ENCODE data around the gene ADAMTSL2. TPM values are rescaled to one million over a fixed set of nuclear protein-coding genes. Genes with fewer than 3 reads are reported as not detected.
A peak's percentile ranks its signal among the peaks of the same experiment; 100 is the strongest.

The ADAMTSL2 gene
- total RNA-seq, 2 donors from 2014 or later = 4.9 to 27.7 TPM

DNA sequence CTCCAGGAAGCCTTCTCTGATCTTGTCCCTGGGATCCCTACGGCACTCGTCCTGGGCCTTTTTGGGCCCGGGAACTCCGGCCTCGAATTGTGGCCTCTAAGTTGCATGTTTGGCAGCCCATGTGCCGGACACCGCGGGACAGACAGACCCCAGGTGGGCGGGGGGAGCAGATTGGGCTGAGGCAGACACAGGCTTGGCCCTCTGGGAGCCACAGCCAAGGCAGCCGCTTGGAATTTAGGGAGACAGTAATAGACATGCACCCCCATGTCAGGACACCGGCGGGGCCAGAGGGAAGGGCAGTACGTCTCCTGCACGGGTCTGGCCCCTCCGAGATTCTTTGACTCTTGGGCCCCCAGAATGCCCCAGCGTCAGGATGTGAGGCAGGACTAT lies 36.2 kb downstream of the ADAMTSL2 start:
- H3K4me1 ChIP-seq = peaks cover 0 to 22% of the 10 kb centered on the region in 2 donors
- TF ChIP-seq, protein P1, sequence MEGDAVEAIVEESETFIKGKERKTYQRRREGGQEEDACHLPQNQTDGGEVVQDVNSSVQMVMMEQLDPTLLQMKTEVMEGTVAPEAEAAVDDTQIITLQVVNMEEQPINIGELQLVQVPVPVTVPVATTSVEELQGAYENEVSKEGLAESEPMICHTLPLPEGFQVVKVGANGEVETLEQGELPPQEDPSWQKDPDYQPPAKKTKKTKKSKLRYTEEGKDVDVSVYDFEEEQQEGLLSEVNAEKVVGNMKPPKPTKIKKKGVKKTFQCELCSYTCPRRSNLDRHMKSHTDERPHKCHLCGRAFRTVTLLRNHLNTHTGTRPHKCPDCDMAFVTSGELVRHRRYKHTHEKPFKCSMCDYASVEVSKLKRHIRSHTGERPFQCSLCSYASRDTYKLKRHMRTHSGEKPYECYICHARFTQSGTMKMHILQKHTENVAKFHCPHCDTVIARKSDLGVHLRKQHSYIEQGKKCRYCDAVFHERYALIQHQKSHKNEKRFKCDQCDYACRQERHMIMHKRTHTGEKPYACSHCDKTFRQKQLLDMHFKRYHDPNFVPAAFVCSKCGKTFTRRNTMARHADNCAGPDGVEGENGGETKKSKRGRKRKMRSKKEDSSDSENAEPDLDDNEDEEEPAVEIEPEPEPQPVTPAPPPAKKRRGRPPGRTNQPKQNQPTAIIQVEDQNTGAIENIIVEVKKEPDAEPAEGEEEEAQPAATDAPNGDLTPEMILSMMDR (IDR thresholded peaks at IDR 0.05) = no peak
- H3K9me3 ChIP-seq = no peaks in the 10 kb centered on the region
- H3K4me3 ChIP-seq = no peak overlapping the region
- no peaks in the 10 kb centered on the region for H3K27me3 ChIP-seq
- no peak for DNase-seq (ENCODE audit: low spot score)
- no peak overlapping the region for H3K27ac ChIP-seq
- peaks cover 10% of the 10 kb centered on the region for H3K36me3 ChIP-seq

- peaks cover 0 to 26% of the 10 kb centered on the region in 2 donors for H3K4me1 ChIP-seq
- no peaks in the 10 kb centered on the region for H3K9me3 ChIP-seq
- H3K36me3 ChIP-seq = peaks cover 10% of the 10 kb centered on the region
- no peak for DNase-seq (ENCODE audit: low spot score)
- TF ChIP-seq, protein P1 (IDR thresholded peaks at IDR 0.05) = no peak
- no peak overlapping the region for H3K27ac ChIP-seq
- no peaks in the 10 kb centered on the region for H3K27me3 ChIP-seq
- H3K4me3 ChIP-seq = no peak overlapping the region
Measured at GRCh38 chr9:133571391-133571890, 36.9 kb downstream of the ADAMTSL2 start.

DNA sequence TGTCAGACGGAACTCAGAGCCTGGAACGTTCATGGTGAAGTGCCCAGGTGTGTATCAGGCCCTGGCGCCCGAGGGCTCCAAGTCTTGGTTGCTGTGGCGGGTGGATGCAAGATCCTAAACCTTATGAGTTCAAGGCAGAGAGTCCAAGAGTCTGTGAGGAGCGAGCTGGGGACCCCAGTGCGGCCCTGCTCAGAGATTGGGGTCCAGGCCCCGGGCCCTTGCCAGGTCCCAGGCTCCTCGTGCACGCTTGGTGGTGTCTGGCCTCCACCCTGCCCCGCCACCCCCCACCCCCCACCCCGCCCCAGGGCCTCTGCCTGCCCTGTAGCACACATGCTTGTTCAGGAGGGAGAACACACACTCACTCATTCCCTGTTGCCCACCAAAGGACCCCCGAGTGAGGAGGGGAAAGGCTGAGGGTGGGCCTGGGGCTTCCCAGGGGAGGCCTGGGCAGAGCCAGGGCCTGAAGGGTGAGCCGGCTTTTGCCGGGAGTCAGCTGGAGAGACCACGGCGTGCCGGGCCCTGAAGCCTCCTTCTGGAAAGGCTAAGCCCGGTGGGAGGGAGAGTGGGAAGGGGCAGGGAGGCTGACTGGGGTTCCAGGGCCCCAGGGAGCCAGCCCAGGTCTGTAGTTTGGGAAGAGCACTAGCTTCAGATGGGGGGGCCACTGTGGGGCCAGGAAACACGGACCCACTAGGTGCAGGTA lies 37.5 kb downstream of the ADAMTSL2 start:
- Histone ChIP-seq H3K9me3 (no peaks in the 10 kb centered on the region), H3K4me3 (no peak overlapping the region), H3K27ac (peak overlapping the region in 1 of 2 donors; percentile 61), H3K36me3 (peaks cover 10% of the 10 kb centered on the region), H3K4me1 (peaks cover 0 to 32% of the 10 kb centered on the region in 2 donors), H3K27me3 (no peaks in the 10 kb centered on the region)
- DNase-seq (ENCODE audit: low spot score) = no peak
- TF ChIP-seq, protein P1 (IDR thresholded peaks at IDR 0.05) = no peak

DNA sequence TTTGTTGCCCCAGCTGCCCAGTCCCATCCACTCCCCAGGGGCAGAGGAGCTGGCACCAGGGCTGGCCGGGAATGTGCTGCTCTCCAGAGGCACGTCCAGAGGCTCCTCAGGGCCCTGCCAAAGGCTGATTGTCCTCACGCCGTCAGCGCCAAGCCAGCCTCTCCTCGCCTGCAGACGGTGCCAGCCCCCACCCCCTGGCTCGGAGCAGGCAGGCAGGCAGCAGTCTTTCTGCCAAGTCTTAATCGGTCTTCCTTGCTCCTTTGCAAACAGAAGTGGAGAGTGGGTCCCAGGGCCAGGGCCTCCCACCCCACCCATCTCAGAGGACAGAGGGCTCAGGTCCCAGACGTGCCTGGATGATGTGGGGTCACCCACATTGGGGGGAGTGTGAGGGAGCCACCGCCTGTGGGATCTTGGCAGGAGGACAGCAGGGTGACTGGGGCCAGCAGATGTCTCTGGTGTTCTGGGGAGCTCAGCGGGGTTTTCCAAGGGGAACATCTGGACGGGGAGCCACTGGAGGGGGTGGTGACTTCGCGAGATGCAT lies 38.4 kb downstream of the ADAMTSL2 start:
- Histone ChIP-seq H3K27me3 (no peaks in the 10 kb centered on the region), H3K4me1 (peaks cover 0 to 36% of the 10 kb centered on the region in 2 donors), H3K27ac (peak overlapping the region in 1 of 2 donors; percentile 61), H3K9me3 (no peaks in the 10 kb centered on the region), H3K36me3 (peaks cover 10% of the 10 kb centered on the region), H3K4me3 (no peak overlapping the region)
- no peak for DNase-seq (ENCODE audit: low spot score)
- TF ChIP-seq, protein P1 (IDR thresholded peaks at IDR 0.05) = no peak

DNA sequence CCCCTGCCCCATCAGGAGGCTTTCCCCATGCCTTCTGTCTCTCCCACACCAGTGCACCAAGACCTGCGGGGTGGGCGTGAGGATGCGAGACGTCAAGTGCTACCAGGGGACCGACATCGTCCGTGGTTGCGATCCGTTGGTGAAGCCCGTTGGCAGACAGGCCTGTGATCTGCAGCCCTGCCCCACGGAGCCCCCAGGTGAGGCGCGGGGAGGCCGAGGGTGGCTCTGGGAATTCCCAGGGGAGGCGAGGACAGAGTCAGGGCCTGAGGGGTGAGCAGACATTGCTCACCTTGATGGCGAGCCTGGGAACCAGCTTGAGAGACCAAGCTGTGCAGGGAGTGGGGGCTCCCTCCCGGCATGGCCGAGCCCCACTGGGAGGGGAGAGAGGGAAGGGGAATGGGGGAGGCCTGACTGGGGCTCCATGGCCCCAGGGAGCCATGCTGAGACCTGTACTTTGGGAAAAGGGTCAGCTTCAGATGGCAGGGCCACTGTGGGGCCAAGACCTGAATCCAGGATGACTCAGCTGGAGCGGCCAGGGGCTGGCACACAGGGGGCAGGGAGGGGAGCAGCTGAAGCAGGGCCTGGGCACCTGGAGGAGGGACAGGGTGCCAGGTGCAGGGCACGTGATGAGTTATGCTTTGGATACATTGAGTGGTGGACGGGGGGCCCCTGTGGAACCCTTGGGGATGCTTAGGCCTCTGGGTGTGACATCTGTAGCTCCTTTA lies 39.4 kb downstream of the ADAMTSL2 start:
- no peaks in the 10 kb centered on the region for H3K27me3 ChIP-seq
- TF ChIP-seq, protein P1 (IDR thresholded peaks at IDR 0.05) = no peak
- H3K36me3 ChIP-seq = peaks cover 9% of the 10 kb centered on the region
- no peaks in the 10 kb centered on the region for H3K9me3 ChIP-seq
- no peak overlapping the region for H3K4me3 ChIP-seq
- no peak for DNase-seq (ENCODE audit: low spot score)
- H3K27ac ChIP-seq = no peak overlapping the region
- peaks cover 0 to 36% of the 10 kb centered on the region in 2 donors for H3K4me1 ChIP-seq
